Ascending aorta (tissue), 2 donors: ENCODE results near the gene CDC37L1. TPM values are rescaled to one million over a fixed set of nuclear protein-coding genes. Genes with fewer than 3 reads are reported as not detected.
A peak's percentile ranks its signal among the peaks of the same experiment; 100 is the strongest.

Experiments
- DNase-seq, 2 donors: peaks; one replicate each; pipeline ENCODE4 v3.0.0-alpha.2; 2019; ENCODE audit warnings: low spot score in 2 of 2
- H3K27ac ChIP-seq, 2 donors: fragments of 200-600 bp; sonication (generic); one replicate each; pipeline ENCODE4 v1.5.1; 2016 to 2017; ENCODE audit warnings: mild to moderate bottlenecking in 1 of 2
- H3K27me3 ChIP-seq: fragments of 200-600 bp; sonication (generic); one replicate; pipeline ENCODE4 v1.5.1; 2017
- H3K36me3 ChIP-seq, 2 donors: fragments of 200-600 bp; sonication (generic); one replicate each; pipeline ENCODE4 v1.5.1; 2016
- H3K4me1 ChIP-seq, 2 donors: fragments of 200-600 bp; sonication (generic); one replicate each; pipeline ENCODE4 v1.5.1; 2016 to 2017; ENCODE audit warnings: mild to moderate bottlenecking in 1 of 2
- H3K4me3 ChIP-seq, 2 donors: fragments of 200-600 bp; sonication (generic); one replicate each; pipeline ENCODE4 v1.5.1; 2016 to 2017; ENCODE audit warnings: mild to moderate bottlenecking in 1 of 2
- H3K9me3 ChIP-seq, 2 donors: fragments of 200-600 bp; sonication (generic); one replicate each; pipeline ENCODE4 v1.5.1; 2016
- intact Hi-C: fragments of 100-400 bp; cut with DNase I; formaldehyde crosslinking; loops from one replicate; pipeline ENCODE4 v1.15.1; 2023
- total RNA-seq: library from RNA; depleted of rRNA; stranded (reverse); fragments of >200 nt; gene quantifications from one replicate; pipeline ENCODE4 v1.1.0, GENCODE V29; 2016
- TF ChIP-seq, protein P1 (sequence below), 3 experiments: fragments of 200-600 bp in 2 of 3; fragments of 450-650 bp in 1 of 3; sonication (generic) in 2 of 3; IDR thresholded peaks; one replicate each; pipeline ENCODE4 v1.5.1; 2016 to 2019; ENCODE audit warnings: antibody characterized with exemption in 3 of 3, mild to moderate bottlenecking in 1 of 3, moderate library complexity in 1 of 3

The CDC37L1 gene
- total RNA-seq, 1 donor from 2014 or later, result 17.2 TPM

DNA sequence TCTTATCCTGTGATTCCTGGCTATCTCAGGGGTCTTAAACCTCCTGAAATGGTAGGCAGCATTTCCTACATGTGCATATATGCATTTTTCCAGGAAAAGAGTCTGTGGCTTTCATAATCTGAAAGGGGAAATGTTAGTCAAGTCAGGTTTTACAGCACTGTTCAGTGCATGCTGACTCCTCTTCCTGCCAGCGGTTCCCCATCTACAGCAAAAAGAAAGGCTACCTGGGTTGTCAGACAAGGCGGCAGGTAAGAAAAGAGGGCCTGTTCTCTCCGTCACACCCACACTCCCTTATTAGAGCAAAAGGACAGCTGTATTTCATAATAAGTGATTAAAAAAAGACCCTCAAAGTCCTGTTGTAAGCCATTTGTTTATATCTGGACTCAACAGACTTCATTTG, 8.8 kb upstream of the CDC37L1 start:
- Histone ChIP-seq H3K27ac (no peak overlapping the region), H3K27me3 (no peaks in the 10 kb centered on the region), H3K4me1 (no peaks in the 10 kb centered on the region), H3K9me3 (no peaks in the 10 kb centered on the region), H3K4me3 (no peak overlapping the region), H3K36me3 (no peaks in the 10 kb centered on the region)
- DNase-seq, result no peak
- TF ChIP-seq, protein P1, sequence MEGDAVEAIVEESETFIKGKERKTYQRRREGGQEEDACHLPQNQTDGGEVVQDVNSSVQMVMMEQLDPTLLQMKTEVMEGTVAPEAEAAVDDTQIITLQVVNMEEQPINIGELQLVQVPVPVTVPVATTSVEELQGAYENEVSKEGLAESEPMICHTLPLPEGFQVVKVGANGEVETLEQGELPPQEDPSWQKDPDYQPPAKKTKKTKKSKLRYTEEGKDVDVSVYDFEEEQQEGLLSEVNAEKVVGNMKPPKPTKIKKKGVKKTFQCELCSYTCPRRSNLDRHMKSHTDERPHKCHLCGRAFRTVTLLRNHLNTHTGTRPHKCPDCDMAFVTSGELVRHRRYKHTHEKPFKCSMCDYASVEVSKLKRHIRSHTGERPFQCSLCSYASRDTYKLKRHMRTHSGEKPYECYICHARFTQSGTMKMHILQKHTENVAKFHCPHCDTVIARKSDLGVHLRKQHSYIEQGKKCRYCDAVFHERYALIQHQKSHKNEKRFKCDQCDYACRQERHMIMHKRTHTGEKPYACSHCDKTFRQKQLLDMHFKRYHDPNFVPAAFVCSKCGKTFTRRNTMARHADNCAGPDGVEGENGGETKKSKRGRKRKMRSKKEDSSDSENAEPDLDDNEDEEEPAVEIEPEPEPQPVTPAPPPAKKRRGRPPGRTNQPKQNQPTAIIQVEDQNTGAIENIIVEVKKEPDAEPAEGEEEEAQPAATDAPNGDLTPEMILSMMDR (IDR thresholded peaks at IDR 0.05), result no peak
- intact Hi-C loops, result no loop called here

DNA sequence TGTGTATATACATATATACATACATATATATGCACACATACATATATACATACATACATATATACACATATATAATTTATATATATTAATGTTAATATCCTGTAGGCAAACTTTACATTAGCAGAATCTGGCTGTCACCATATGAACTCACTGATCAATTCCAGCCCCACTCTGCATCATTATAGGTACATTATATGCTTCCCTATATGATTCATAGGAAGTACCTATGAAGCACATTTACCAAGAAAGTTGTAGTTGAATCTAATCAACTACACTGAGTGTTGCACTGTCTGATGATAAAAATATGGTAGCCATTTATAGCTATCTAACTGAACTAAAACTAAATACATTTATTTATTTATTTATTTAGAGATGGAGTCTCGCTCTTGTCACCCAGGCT, 7.6 kb upstream of the CDC37L1 start:
- Histone ChIP-seq H3K9me3 (no peaks in the 10 kb centered on the region), H3K27ac (no peak overlapping the region), H3K4me1 (no peaks in the 10 kb centered on the region), H3K36me3 (no peaks in the 10 kb centered on the region), H3K4me3 (no peak overlapping the region), H3K27me3 (no peaks in the 10 kb centered on the region)
- DNase-seq, result no peak
- intact Hi-C loops, result no loop called here
- TF ChIP-seq, protein P1 (IDR thresholded peaks at IDR 0.05), result no peak

DNA sequence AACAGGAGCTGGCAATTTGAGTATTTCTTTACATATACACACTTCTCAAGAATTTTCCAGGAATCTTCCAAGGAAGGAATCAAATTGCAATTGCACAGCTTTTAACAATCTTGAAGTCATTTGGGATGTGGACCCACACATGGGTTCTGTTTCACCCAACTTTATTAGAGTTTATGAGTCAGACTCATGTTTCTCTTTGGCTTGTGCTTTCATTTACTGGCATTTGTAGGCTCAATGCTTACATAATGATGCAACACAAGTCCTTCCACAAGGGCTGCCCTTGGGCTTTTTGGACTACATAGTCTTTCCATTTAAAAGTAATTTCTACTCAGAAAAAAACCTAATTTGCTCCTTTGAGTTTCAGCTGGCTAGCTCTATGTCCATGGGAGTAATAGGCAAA, 4.6 kb upstream of the CDC37L1 start:
- no peaks in the 10 kb centered on the region for H3K27me3 ChIP-seq
- H3K9me3 ChIP-seq, result no peaks in the 10 kb centered on the region
- intact Hi-C loops, result loop anchor here (5.0 kb wide), 3 partner anchors 377 to 1147 kb away; partner anchors contain the start of genes RFX3 and RIC1
- DNase-seq, result no peak
- TF ChIP-seq, protein P1 (IDR thresholded peaks at IDR 0.05), result no peak
- H3K4me1 ChIP-seq, result peaks cover 0 to 4% of the 10 kb centered on the region in 2 donors
- no peak overlapping the region for H3K4me3 ChIP-seq
- H3K27ac ChIP-seq, result no peak overlapping the region
- no peaks in the 10 kb centered on the region for H3K36me3 ChIP-seq

DNA sequence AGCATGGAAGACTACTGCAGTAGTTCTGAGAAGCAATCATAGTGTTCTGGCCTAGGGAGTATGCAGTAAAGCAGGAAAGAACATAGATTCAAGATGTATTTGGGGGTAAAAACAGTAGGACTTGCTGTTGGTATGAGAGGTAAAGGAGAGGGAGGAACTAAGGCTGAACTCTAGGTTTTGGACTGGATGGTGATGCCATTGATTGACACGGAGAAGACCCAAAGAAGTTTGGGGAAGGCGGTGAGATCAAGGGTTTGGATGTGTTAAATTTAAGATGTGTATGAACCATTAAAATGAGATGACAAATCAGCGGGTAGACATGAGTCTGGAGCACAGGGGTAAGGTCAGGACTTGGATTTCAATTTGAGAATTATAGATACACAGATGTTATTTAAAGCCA, 2.0 kb upstream of the CDC37L1 start:
- intact Hi-C loops, result loop anchor here (5.0 kb wide), 3 partner anchors 380 to 1150 kb away; partner anchors contain the start of genes RFX3 and RIC1
- Histone ChIP-seq H3K4me1 (peaks cover 0 to 5% of the 10 kb centered on the region in 2 donors), H3K9me3 (no peaks in the 10 kb centered on the region), H3K4me3 (no peak overlapping the region), H3K27ac (peak overlapping the region in 1 of 2 donors; percentile 14), H3K27me3 (no peaks in the 10 kb centered on the region), H3K36me3 (no peaks in the 10 kb centered on the region)
- no peak for DNase-seq
- TF ChIP-seq, protein P1 (IDR thresholded peaks at IDR 0.05), result no peak

DNA sequence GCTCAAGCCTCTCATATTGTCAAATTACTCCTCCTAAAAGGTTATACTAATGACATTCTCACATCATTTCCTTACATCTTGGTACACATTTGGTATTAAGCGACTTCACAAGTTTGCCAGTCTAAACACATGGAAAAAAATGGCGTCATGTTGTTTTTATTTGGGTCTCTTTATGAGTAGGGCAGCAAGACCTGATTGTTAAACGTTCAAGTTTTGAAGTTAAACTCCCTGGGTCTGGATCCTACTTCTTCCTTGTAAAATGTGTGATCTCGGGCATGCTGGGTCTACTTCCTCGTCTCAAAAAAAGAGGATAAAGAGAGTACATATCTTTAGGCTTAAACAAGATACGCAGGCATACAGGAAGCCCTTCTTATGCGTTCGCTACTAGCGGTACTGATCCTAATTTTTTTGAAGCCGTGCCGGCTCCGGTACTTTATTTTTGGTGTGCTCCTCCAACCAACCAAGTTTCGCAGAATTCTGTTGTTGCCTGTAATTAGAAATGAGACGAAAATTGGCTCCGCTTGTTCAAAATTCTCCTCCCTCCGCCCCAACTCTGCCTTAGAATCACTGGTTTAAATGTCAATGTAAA, 596 bp upstream of the CDC37L1 start:
- TF ChIP-seq, protein P1 (IDR thresholded peaks at IDR 0.05), result no peak
- Histone ChIP-seq H3K4me3 (peak overlapping the region; percentile 79 to 91), H3K36me3 (no peaks in the 10 kb centered on the region), H3K27ac (peak overlapping the region; percentile 97 to 98), H3K4me1 (peaks cover 0 to 15% of the 10 kb centered on the region in 2 donors), H3K9me3 (no peaks in the 10 kb centered on the region), H3K27me3 (no peaks in the 10 kb centered on the region)
- intact Hi-C loops, result loop anchor here (1.0 to 5.0 kb wide), 4 partner anchors 16 to 1151 kb away; partner anchors contain the start of genes PLPP6, RFX3 and RIC1
- no peak for DNase-seq
